HG03432 (cell line): Measurements from ENCODE around the gene PNPLA7.

Source experiments
- ATAC-seq: cut with Tn5 transposase; IDR thresholded peaks from one replicate; pipeline ENCODE4 v1.9.1; 2021; ENCODE audit warnings: mild to moderate bottlenecking, moderate library complexity; ENCODE audit not compliant: unreplicated experiment

Gene PNPLA7

GRCh38 chr9:137497921-137498719, 52.1 kb downstream of the PNPLA7 start:
- ATAC-seq: no peak

GRCh38 chr9:137496601-137497375, 53.4 kb downstream of the PNPLA7 start:
- ATAC-seq: no peak

- ATAC-seq: no peak
Observed at GRCh38 chr9:137494550-137495351, 55.5 kb downstream of the PNPLA7 start.

- ATAC-seq: no peak
Observed at GRCh38 chr9:137494104-137494544, 56.1 kb downstream of the PNPLA7 start.

- no peak for ATAC-seq
Observed at GRCh38 chr9:137493364-137494103, 56.7 kb downstream of the PNPLA7 start.

GRCh38 chr9:137492464-137493363, 57.5 kb downstream of the PNPLA7 start:
- no peak for ATAC-seq

GRCh38 chr9:137491735-137492432, 58.3 kb downstream of the PNPLA7 start:
- no peak for ATAC-seq

GRCh38 chr9:137490532-137491186, 59.5 kb downstream of the PNPLA7 start:
- no peak for ATAC-seq

GRCh38 chr9:137488906-137489305, 61.3 kb downstream of the PNPLA7 start:
- no peak for ATAC-seq

- ATAC-seq: no peak
Observed at GRCh38 chr9:137488327-137488653, 61.9 kb downstream of the PNPLA7 start.

- no peak for ATAC-seq
Observed at GRCh38 chr9:137487454-137488326, 62.5 kb downstream of the PNPLA7 start.

- ATAC-seq: no peak
Observed at GRCh38 chr9:137486545-137487453, 63.4 kb downstream of the PNPLA7 start.

- ATAC-seq: no peak
Observed at GRCh38 chr9:137486141-137486490, 64.1 kb downstream of the PNPLA7 start.

GRCh38 chr9:137485343-137486140, 64.7 kb downstream of the PNPLA7 start:
- no peak for ATAC-seq

GRCh38 chr9:137484551-137485315, 65.5 kb downstream of the PNPLA7 start:
- no peak for ATAC-seq
